Liver (tissue), 3 donors: Measurements from ENCODE around the gene SETD3.

Experiments
- GABPA ChIP-seq, 2 donors: IDR thresholded peaks in 1 of 2; conservative IDR thresholded peaks in 1 of 2; 2 replicates each; pipeline ENCODE4 v1.6.1; 2016; ENCODE audit warnings: antibody characterized with exemption in 2 of 2, mild to moderate bottlenecking in 1 of 2, moderate library complexity in 1 of 2
- JUND ChIP-seq, 2 donors: IDR thresholded peaks; 2 replicates each; pipeline ENCODE4 v1.6.1; 2016; ENCODE audit warnings: antibody characterized with exemption in 2 of 2
- RAD21 ChIP-seq, 2 donors: IDR thresholded peaks; 2 replicates each; pipeline ENCODE4 v1.6.1; 2016; ENCODE audit warnings: antibody characterized with exemption in 2 of 2, mild to moderate bottlenecking in 2 of 2
- TAF1 ChIP-seq: conservative IDR thresholded peaks from 2 replicates; pipeline ENCODE4 v1.6.1; 2016; ENCODE audit warnings: antibody characterized with exemption, mild to moderate bottlenecking
- YY1 ChIP-seq: IDR thresholded peaks from 2 replicates; pipeline ENCODE4 v1.6.1; 2016; ENCODE audit warnings: antibody characterized with exemption, mild to moderate bottlenecking
- TF ChIP-seq, protein P1 (sequence below): fragments of 150-350 bp; IDR thresholded peaks from 2 replicates; pipeline ENCODE4 v1.5.1; 2017; ENCODE audit warnings: improper control_type of control experiment, low read depth, low read length; ENCODE audit not compliant: missing input control
- TF ChIP-seq, protein P2 (sequence below): IDR thresholded peaks from 2 replicates; pipeline ENCODE4 v1.6.1; 2016; ENCODE audit warnings: antibody characterized with exemption
- TF ChIP-seq, protein P3 (sequence below): IDR thresholded peaks from 2 replicates; pipeline ENCODE4 v1.6.1; 2016; ENCODE audit warnings: antibody characterized with exemption
- donor health status: healthy.
- donor health status: healthy.

DNA sequence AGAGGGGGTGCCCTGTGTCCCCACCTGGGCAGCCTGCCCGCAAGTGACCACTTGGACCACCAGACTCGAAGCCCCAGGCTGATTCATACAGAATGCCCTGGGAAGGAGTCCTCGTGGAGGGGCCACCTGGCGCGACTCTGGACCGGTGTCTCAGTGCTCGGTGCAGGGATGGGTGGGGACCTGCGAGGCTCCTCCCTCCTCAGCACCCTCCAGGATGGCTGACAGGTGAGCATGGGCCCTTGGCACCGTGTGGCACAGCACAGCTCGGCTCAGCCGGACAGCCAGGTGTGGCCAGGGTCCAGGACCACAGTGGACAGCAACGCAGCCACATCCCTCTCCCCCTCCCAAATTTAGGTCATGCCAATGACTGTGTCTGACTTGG, 45.0 kb upstream of the SETD3 start:
- TF ChIP-seq, protein P1, sequence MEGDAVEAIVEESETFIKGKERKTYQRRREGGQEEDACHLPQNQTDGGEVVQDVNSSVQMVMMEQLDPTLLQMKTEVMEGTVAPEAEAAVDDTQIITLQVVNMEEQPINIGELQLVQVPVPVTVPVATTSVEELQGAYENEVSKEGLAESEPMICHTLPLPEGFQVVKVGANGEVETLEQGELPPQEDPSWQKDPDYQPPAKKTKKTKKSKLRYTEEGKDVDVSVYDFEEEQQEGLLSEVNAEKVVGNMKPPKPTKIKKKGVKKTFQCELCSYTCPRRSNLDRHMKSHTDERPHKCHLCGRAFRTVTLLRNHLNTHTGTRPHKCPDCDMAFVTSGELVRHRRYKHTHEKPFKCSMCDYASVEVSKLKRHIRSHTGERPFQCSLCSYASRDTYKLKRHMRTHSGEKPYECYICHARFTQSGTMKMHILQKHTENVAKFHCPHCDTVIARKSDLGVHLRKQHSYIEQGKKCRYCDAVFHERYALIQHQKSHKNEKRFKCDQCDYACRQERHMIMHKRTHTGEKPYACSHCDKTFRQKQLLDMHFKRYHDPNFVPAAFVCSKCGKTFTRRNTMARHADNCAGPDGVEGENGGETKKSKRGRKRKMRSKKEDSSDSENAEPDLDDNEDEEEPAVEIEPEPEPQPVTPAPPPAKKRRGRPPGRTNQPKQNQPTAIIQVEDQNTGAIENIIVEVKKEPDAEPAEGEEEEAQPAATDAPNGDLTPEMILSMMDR = no peak
- TF ChIP-seq GABPA (IDR thresholded peaks at IDR 0.05 in 1 of 2, conservative IDR thresholded peaks at IDR 0.05 in 1 of 2) = no peak
- no peak for TF ChIP-seq YY1
- no peak for TF ChIP-seq RAD21 (IDR thresholded peaks at IDR 0.05)
- TF ChIP-seq JUND (IDR thresholded peaks at IDR 0.05) = no peak
- TF ChIP-seq TAF1 = no peak
- TF ChIP-seq, protein P2, sequence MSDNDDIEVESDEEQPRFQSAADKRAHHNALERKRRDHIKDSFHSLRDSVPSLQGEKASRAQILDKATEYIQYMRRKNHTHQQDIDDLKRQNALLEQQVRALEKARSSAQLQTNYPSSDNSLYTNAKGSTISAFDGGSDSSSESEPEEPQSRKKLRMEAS = no peak
- TF ChIP-seq, protein P3, sequence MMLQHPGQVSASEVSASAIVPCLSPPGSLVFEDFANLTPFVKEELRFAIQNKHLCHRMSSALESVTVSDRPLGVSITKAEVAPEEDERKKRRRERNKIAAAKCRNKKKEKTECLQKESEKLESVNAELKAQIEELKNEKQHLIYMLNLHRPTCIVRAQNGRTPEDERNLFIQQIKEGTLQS = no peak
